A549 (cell line): ENCODE data around the gene GRK6. TPM values are rescaled to one million over a fixed set of nuclear protein-coding genes. Genes with fewer than 3 reads are reported as not detected.

Experiments used
- ATAC-seq, 2 experiments: fragments of 200-7000 bp in 1 of 2; fragments of >200 bp in 1 of 2; cut with Nextera tagmentation in 1 of 2; cut with Tn5 transposase in 1 of 2; 3 replicates each; pipeline versions ENCODE4 v1.8.0 to v1.9.1; 2018 to 2020; ENCODE audit warnings: mild to moderate bottlenecking in 1 of 2, moderate library complexity in 1 of 2
- CTCF ChIA-PET: fragments of 300-600 bp; sonication (Branson Sonifier 250); formaldehyde crosslinking; extraction: SDS; loops from one replicate; lab custom pipeline; 2021; ENCODE audit warnings: antibody characterized with exemption, inconsistent platforms; lab: Yijun Ruan, JAX
- POLR2A ChIA-PET: fragments of 350-600 bp; formaldehyde crosslinking; extraction: SDS; loops from one replicate; lab custom pipeline; 2021; ENCODE audit warnings: antibody characterized with exemption, inconsistent platforms; lab: Yijun Ruan, JAX
- DNase-seq, 2 experiments: peaks; one replicate each; pipeline versions ENCODE4 v3.0.0 to v3.0.0-alpha.2; 2011 to 2016; ENCODE audit warnings: low read depth in 1 of 2, low spot score in 1 of 2
- FAIRE-seq: peaks from 2 replicates; lab custom pipeline; 2011; peaks lifted over from hg19 to GRCh38; lab: Jason Lieb, UNC
- H3K27ac ChIP-seq, 2 experiments: fragments of >200 bp; sonication (Bioruptor Twin); formaldehyde crosslinking; 3 replicates each; pipeline ENCODE4 v1.5.1; 2016 to 2017
- H3K4me1 ChIP-seq: fragments of >200 bp; sonication (Bioruptor Twin); formaldehyde crosslinking; 3 replicates; pipeline ENCODE4 v1.6.1; 2016
- H3K4me2 ChIP-seq: fragments of >200 bp; sonication (Bioruptor Twin); formaldehyde crosslinking; 3 replicates; pipeline ENCODE4 v1.6.1; 2016
- H3K4me3 ChIP-seq: fragments of >200 bp; sonication (Bioruptor Twin); formaldehyde crosslinking; 3 replicates; pipeline ENCODE4 v1.5.1; 2016
- H3K9me3 ChIP-seq: fragments of >200 bp; sonication (Bioruptor Twin); formaldehyde crosslinking; 3 replicates; pipeline ENCODE4 v1.6.1; 2016
- CBX2 ChIP-seq: fragments of 200-600 bp; sonication (generic); IDR thresholded peaks from 2 replicates; pipeline ENCODE4 v1.6.1; 2016; ENCODE audit warnings: low read depth, mild to moderate bottlenecking, borderline replicate concordance
- EP300 ChIP-seq, 2 experiments: fragments of >200 bp; sonication (Bioruptor Twin); formaldehyde crosslinking; IDR thresholded peaks; 2 replicates in 1 of 2; 3 replicates in 1 of 2; pipeline ENCODE4 v1.6.1; 2016 to 2017
- ESRRA ChIP-seq: fragments of 150-350 bp; IDR thresholded peaks from 2 replicates; pipeline ENCODE4 v1.6.1; 2014; ENCODE audit warnings: mild to moderate bottlenecking, low read length, borderline replicate concordance
- HEYL ChIP-seq: fragments of 250-450 bp; sonication (Bioruptor Pico); IDR thresholded peaks from 2 replicates; pipeline ENCODE4 v1.8.0; 2021; ENCODE audit warnings: mild to moderate bottlenecking, moderate library complexity
- HOXB13 ChIP-seq: fragments of 250-450 bp; sonication (Bioruptor Pico); IDR thresholded peaks from 2 replicates; pipeline ENCODE4 v1.5.0; 2020; ENCODE audit warnings: low read depth, mild to moderate bottlenecking, moderate library complexity
- JUNB ChIP-seq: fragments of >200 bp; sonication (Bioruptor Twin); formaldehyde crosslinking; IDR thresholded peaks from 2 replicates; pipeline ENCODE4 v1.6.1; 2016
- MAZ ChIP-seq: fragments of 150-350 bp; IDR thresholded peaks from 2 replicates; pipeline ENCODE4 v1.6.1; 2014; ENCODE audit warnings: antibody characterized with exemption, low read depth, low read length, borderline replicate concordance
- WGBS: methylation state at CpG from one replicate; pipeline ENCODE4 v1.1.6; 2017; ENCODE audit errors: missing lambda C conversion rate; 5-methylcytosine and 5-hydroxymethylcytosine counted together
- polyA plus RNA-seq, 4 experiments: library from polyadenylated mRNA; depleted of rRNA in 3 of 4; stranded (reverse); fragments of >200 nt; fragmentation: RNase III in 1 of 4; extraction: RNeasy Plus Mini Kit Qiagen cat#74134 plus additional on column Dnase treatment in 1 of 4; gene quantifications; 2 replicates in 3 of 4; 3 replicates in 1 of 4; pipeline ENCODE4 v1.2.3, GENCODE V29; 2011 to 2017
- TF ChIP-seq, protein P1 (sequence below): IDR thresholded peaks from 2 replicates; pipeline ENCODE4 v1.6.1; 2012
- TF ChIP-seq, protein P2 (sequence below): fragments of 200-600 bp; sonication (generic); IDR thresholded peaks from 2 replicates; pipeline ENCODE4 v1.6.1; 2016; ENCODE audit warnings: antibody characterized with exemption, mild to moderate bottlenecking, moderate library complexity
- TF ChIP-seq, protein P3 (sequence below): fragments of 150-350 bp; IDR thresholded peaks from 2 replicates; pipeline ENCODE4 v1.6.1; 2014; ENCODE audit warnings: low read depth, mild to moderate bottlenecking, low read length
- TF ChIP-seq, protein P4 (sequence below): fragments of >200 bp; sonication (Bioruptor Twin); formaldehyde crosslinking; IDR thresholded peaks from 3 replicates; pipeline ENCODE4 v1.6.1; 2016

Gene GRK6
- polyA plus RNA-seq, 2 of the 4 experiments (the other 2 are of a cell fraction) = 20.1 to 28.8 TPM

DNA sequence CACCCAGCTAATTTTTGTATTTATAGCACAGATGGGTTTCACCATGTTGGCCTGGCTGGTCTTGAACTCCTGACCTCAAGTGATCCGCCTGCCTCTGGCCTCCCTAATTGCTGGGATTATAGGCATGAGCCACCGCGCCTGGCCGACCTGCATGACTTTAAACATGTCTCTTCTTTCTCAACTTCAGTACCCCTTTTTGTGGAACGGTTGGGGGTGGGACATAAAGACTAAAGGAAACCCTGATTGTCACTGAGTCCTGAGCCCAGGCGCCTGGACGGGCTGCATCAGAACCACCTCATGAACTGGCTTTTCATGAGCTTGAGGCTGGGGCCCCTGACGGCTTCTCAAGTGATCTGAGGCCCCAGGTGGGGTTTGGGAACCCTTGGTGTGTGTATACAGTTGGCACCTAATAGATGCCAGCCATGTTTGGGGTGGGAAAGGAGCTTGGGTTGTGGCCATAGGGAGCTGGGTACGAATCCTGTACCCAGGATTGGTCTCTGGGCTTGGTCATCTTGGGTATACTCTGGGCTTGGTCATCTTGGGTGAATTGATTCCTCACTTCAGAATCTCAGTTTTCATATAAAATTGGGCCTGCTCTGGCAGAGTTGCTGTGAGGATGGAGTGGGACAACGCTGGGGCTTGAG is 2.2 kb downstream of the GRK6 start:
- no peak overlapping the region; the same call in 2 of the 3 replicates for H3K4me2 ChIP-seq
- H3K27ac ChIP-seq = peak overlapping the region in 1 of 2 experiments; percentile 25; a peak in 1 of 6 replicates
- DNase-seq = no peak
- 87% methylated on average over 10 of the region's 10 CpGs for WGBS
- POLR2A ChIA-PET = interaction anchor here (1.3 kb wide), 1 partner anchor 19 kb away, joined by 3 read pairs; no protein-coding TSS in a partner anchor
- CTCF ChIA-PET = interaction anchor here (14.5 to 36.0 kb wide), 2 partner anchors 20 to 25 kb away, joined by 152 to 871 read pairs; partner anchors contain the start of gene PRR7
- TF ChIP-seq, protein P1, sequence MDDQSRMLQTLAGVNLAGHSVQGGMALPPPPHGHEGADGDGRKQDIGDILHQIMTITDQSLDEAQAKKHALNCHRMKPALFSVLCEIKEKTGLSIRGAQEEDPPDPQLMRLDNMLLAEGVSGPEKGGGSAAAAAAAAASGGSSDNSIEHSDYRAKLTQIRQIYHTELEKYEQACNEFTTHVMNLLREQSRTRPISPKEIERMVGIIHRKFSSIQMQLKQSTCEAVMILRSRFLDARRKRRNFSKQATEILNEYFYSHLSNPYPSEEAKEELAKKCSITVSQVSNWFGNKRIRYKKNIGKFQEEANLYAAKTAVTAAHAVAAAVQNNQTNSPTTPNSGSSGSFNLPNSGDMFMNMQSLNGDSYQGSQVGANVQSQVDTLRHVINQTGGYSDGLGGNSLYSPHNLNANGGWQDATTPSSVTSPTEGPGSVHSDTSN = peak; percentile 16; the same call in 1 of the 2 replicates
- TF ChIP-seq, protein P2, sequence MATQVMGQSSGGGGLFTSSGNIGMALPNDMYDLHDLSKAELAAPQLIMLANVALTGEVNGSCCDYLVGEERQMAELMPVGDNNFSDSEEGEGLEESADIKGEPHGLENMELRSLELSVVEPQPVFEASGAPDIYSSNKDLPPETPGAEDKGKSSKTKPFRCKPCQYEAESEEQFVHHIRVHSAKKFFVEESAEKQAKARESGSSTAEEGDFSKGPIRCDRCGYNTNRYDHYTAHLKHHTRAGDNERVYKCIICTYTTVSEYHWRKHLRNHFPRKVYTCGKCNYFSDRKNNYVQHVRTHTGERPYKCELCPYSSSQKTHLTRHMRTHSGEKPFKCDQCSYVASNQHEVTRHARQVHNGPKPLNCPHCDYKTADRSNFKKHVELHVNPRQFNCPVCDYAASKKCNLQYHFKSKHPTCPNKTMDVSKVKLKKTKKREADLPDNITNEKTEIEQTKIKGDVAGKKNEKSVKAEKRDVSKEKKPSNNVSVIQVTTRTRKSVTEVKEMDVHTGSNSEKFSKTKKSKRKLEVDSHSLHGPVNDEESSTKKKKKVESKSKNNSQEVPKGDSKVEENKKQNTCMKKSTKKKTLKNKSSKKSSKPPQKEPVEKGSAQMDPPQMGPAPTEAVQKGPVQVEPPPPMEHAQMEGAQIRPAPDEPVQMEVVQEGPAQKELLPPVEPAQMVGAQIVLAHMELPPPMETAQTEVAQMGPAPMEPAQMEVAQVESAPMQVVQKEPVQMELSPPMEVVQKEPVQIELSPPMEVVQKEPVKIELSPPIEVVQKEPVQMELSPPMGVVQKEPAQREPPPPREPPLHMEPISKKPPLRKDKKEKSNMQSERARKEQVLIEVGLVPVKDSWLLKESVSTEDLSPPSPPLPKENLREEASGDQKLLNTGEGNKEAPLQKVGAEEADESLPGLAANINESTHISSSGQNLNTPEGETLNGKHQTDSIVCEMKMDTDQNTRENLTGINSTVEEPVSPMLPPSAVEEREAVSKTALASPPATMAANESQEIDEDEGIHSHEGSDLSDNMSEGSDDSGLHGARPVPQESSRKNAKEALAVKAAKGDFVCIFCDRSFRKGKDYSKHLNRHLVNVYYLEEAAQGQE = peak; percentile 7; the same call in 1 of the 2 replicates
- TF ChIP-seq, protein P3, sequence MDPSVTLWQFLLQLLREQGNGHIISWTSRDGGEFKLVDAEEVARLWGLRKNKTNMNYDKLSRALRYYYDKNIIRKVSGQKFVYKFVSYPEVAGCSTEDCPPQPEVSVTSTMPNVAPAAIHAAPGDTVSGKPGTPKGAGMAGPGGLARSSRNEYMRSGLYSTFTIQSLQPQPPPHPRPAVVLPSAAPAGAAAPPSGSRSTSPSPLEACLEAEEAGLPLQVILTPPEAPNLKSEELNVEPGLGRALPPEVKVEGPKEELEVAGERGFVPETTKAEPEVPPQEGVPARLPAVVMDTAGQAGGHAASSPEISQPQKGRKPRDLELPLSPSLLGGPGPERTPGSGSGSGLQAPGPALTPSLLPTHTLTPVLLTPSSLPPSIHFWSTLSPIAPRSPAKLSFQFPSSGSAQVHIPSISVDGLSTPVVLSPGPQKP = no peak
- TF ChIP-seq, protein P4, sequence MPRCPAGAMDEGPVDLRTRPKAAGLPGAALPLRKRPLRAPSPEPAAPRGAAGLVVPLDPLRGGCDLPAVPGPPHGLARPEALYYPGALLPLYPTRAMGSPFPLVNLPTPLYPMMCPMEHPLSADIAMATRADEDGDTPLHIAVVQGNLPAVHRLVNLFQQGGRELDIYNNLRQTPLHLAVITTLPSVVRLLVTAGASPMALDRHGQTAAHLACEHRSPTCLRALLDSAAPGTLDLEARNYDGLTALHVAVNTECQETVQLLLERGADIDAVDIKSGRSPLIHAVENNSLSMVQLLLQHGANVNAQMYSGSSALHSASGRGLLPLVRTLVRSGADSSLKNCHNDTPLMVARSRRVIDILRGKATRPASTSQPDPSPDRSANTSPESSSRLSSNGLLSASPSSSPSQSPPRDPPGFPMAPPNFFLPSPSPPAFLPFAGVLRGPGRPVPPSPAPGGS = 0 out of 3 replicates have a peak, but pooled peaks have one; percentile 20
- TF ChIP-seq CBX2 = no peak
- TF ChIP-seq HOXB13 (CRISPR knock-in tag) = no peak
- peaks cover 17% of the 10 kb centered on the region for H3K4me1 ChIP-seq
- no peaks in the 10 kb centered on the region for H3K9me3 ChIP-seq
- H3K4me3 ChIP-seq = no peak overlapping the region
- FAIRE-seq = no peak
- no peak for ATAC-seq

GRCh38 chr5:177429248-177430040 is 3.0 kb downstream of the GRK6 start:
- no peak for DNase-seq
- no peak for FAIRE-seq
- TF ChIP-seq MAZ (no peak), EP300 (IDR thresholded peaks at IDR 0.05) (no peak), HEYL (no peak), JUNB (no peak), ESRRA (no peak)
- TF ChIP-seq, all 56 proteins: peak for 0
- WGBS = 98% methylated on average over 5 of the region's 6 CpGs
- no peak overlapping the region for H3K4me3 ChIP-seq
- no peak for ATAC-seq
- CTCF ChIA-PET = interaction anchor here (0.7 to 36.0 kb wide), 3 partner anchors 19 to 59 kb away, joined by 4 to 871 read pairs (median 152); partner anchors contain the start of gene PRR7
- H3K4me2 ChIP-seq = no peak overlapping the region
- POLR2A ChIA-PET = interaction anchor here (1.3 kb wide), 1 partner anchor 18 kb away, joined by 3 read pairs; no protein-coding TSS in a partner anchor
- peaks cover 17% of the 10 kb centered on the region for H3K4me1 ChIP-seq
- peak overlapping the region in 1 of 2 experiments; percentile 25; a peak in 1 of 6 replicates for H3K27ac ChIP-seq
- H3K9me3 ChIP-seq = no peaks in the 10 kb centered on the region
